Measurements from ENCODE around the gene HCN3.

The HCN3 gene

DNA sequence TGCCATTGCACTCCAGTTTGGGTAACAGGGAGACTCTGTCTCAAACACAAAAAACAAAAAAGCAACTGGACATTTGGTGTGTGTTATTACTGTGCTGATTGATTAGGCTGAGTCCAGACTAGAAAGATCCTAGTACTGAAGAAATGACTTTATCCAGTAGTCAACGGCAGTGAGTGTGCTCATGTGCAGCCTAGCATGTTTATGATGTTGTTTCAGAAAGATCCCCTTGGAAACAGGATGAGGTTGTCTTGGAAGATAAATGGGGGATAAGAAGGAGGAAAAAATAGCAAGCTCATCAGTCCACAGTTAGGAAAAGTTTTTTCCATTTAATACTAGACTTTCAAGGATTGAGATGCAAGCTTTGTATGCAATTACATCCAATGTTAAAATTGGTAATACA is 57.7 kb downstream of the HCN3 start:
- DNase-seq (ENCODE audit: low read depth in 2 of 2) = no peak
